Activated CD4-positive, CD25-positive, alpha-beta regulatory T cell (primary cell): ENCODE results near the gene UBE2F.
"Not testable (repeated sequence)": the region's sequence is repeated elsewhere in the genome, so short reads cannot be mapped to it uniquely, and the experiment has no call there.

ENCODE experiments used
- DNase-seq, 4 experiments: peaks; one replicate each; lab custom pipeline; 2025; lab: John Stamatoyannopoulos, UW

UBE2F gene

DNA sequence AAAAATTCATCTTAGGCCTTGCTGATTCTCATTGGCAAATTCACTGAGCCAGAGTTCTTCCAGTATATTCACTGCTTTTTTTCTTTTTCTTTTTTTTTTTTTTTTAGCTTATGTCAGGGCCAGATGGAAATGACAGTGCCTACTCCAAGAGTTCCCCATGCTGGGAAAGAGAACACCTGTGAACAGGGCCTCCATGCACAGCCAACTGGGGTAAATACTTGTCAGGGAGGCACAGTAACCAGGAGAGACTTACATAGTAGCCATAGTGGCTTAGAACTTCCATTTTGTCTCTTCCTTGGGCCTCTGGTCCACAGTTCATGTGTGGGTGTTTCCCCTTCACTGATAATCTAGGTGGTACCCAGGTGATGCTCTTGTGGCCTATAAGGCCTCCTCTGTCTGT lies 78.8 kb downstream of the UBE2F start:
- no peak for DNase-seq

DNA sequence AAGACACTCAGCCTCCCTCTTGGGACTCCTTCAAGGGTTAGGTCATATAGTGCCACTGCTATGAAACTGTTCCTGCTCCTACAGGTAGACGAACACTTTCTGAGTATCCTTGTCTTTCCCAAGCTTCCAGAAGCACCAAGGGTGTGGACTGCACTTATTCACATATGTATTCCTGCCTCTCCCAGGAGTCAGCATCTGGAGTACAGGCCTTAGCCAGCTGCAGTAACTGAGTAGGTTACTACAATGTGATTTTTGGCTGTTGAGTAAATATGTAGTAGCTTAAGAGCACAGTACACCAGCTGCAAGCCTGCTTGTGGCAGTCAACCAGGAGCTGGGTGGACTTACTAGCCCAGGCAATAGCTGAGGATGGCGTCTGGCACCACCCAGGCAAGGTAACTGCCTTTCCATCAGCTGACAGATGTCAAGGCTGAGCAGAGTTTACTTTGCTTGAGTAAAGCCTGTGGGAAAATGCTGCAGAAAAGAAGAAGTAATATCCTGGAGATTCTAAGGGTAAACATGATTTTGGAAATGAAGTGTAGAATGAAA lies 80.0 kb downstream of the UBE2F start:
- no peak for DNase-seq

DNA sequence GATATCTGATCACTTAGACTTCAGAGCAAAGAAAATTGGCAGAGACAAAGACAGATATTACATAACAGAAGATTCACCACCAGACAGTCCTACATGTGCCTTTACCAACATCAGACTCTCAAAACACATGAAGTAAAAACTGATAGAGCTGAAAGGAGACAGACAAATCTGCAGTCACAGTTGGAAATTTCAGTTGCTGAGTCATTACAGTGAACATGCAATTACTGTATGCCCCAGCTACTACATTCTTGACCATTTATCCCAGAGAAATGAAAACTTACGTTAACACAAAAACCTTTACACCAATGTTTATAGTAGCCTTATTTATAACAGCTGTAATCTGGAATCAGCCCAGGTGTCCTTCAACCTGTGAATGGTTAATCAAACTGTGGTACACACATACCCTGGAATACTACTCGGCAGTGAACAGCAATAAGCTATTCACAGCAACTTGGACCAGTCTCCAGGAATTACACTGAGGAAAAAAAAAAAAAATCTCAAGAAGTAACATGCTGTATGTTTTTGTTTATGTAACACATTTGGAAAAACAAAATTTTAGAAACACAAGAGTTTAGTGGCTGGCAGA lies 86.5 kb downstream of the UBE2F start:
- DNase-seq: no peak

DNA sequence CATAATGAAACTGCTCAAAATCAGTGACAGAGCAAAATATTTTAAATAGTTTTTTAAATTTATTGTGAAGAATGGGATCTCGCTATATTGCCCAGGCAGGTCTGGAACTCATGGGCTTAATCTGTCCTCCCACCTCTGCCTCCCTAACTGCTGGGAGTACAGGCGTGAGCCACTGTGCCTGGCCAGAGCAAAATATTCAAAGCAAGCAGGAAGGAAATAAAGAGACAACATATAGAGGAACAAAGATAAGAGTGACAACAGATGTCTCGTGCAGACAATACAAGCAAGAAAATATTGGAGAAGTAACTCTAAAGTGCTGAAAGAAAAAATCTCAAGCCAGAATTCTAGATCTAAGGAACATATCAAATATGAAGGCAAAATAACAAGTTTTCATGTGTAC lies 89.0 kb downstream of the UBE2F start:
- DNase-seq: no peak

DNA sequence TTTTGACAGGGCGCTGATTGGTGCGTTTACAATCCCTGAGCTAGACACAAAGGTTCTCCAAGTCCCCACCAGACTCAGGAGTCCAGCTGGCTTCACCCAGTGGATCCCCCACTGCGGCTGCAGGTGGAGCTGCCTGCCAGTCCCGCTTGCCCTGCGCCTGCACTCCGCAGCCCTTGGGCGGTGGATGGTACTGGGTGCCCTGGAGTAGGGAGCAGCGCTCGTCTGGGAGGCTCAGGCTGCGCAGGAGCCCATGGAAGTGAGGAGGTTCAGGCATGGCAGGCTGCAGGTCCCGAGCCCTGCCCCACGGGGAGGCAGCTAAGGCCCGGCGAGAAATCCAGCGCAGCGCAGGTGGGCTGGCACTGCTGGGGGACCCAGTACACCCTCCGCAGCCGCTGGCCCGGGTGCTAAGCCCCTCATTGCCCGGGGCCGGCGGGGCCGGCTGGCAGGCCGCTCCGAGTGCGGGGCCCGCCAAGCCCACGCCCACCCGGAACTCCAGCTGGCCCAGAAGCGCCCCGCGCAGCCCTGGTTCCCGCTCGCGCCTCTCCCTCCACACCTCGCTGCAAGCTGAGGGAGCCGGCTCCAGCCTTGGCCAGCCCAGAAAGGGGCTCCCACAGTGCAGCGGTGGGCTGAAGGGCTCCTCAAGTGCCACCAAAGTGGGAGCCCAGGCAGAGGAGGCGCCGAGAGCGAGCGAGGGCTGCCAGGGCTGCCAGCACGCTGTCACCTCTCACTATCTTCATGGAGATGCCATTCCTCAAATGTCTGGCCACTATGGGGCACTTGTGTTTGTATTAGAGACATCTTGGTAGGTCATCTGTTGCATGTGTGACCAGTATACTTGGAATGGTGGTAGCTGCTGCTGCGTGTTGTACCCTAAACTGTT lies 91.1 kb downstream of the UBE2F start:
- not testable (repeated sequence) for DNase-seq

DNA sequence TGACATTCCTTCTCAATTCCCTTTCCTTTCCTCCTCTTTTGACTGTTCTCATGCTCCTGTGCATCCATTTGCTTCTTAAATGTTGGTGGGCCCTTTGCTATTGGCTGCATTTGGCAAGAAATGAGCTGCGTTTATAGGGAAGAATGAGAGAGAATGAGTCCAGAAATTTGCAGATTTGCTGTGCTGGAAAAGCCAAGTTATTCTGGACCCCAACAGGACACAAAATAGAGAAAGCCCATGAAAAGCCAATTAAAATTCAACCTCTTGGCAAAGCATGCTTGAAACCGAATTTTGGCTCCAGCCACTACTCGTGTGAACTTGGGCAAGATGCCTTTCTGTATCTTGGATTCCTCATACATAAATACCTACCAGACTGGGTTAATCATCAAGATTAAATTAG lies 92.7 kb downstream of the UBE2F start:
- DNase-seq: no peak

DNA sequence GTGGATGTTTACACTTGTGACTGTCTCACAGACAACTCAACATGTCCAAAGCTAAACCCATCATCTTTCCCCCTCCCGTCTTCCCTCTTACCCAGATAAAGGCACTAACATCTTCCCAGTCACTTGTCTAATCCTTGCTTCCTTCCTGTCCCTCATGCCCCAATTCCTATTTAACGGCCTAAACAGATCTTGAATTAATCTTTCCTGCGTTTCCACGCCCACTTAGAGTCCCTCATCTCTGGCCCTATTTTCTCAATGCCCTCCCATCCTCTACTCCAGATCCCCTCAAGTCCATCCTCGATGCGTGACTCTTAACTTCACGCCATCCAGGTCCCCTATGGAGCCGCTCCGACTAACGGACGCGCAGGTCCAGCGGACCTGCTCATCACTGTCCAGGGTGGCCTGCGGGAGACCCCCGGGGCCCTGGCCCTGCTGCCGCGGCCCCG lies 93.3 kb downstream of the UBE2F start:
- DNase-seq: no peak

DNA sequence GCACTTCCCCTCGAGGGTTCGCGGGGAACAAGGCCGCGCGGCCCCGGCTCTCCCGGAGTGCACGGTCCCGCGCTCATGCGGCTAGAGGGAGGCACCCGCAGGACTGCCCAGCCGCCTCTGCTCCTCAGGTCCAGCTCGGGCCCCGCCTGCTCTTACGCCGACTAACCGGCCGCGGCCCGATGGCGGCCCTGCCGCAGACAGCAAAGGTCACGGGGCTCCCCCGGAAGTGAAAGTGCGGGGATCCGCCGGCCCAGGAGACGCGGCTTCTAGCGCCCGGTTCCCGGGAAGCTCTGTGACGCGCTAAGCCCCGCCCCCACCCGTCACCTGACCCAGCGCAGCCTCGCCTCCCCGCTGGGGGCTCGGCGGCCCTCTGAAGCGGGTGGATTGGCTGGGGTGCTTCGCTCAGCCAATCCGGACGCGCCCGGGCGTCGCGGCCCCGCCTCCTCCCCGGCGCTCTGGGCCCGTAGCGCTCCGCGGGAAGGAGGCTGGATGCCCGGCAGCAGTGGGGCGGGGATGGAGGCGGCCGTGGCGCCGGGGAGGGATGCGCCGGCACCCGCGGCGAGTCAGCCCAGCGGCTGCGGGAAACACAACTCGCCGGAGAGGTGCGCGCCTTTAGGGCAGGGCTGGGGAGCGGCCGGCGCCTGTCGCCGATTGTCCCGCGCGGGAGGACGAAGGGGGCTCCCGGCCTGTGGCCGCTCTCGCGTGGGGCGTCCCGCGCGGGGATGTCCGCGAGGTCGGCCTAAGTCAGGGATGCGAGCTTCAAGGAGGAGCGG lies 93.9 kb downstream of the UBE2F start, which contains the start of gene SCLY:
Gene SCLY (plus strand): TSS at position 460 of the 773 bp plus-strand sequence. CDS start 54 bp downstream, at position 514.
- peak; percentile 91 to 98 (median 94) for DNase-seq

DNA sequence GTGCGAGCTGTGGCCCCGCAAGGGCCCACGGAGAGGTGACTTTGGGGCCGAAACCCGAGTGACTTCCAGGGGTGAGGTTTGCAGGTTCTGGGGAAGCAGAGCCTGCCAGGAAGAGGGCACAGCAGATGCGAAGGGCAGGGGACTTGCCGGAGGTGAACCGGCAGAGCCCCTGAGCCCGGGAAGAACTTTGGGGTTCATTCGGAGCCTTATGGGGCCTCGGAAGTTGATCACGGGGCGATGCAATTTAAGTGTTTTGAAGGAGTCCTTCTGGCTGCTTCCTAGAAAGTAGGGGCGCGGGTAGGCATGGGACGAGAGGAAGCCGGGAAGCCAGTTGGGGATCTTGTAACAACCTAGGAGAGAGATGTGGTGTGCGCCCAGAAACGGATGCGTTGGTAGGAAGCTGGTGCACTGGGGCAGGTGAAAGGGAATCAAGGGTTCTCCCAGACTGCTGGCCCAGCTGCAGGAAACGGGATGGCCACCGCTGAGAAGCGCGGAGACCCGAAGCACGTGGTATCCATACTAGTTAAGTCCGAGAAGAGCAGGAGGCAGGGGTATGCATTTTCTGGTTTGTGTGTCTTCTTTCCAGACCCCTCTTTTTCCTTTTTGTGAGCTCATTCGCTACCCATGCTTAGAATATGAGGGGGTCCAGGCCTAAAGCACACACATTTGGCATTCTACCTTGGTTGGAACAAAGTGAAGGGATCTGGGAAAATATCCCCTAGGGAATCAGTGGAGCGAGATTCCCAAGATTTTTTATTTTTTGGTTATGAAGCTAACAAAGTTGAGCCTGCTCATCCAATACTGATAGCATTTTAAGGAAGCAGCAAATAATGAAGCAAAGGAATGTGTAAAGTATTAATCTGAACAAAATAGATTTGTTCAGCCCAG lies 94.7 kb downstream of the UBE2F start:
- no peak for DNase-seq

DNA sequence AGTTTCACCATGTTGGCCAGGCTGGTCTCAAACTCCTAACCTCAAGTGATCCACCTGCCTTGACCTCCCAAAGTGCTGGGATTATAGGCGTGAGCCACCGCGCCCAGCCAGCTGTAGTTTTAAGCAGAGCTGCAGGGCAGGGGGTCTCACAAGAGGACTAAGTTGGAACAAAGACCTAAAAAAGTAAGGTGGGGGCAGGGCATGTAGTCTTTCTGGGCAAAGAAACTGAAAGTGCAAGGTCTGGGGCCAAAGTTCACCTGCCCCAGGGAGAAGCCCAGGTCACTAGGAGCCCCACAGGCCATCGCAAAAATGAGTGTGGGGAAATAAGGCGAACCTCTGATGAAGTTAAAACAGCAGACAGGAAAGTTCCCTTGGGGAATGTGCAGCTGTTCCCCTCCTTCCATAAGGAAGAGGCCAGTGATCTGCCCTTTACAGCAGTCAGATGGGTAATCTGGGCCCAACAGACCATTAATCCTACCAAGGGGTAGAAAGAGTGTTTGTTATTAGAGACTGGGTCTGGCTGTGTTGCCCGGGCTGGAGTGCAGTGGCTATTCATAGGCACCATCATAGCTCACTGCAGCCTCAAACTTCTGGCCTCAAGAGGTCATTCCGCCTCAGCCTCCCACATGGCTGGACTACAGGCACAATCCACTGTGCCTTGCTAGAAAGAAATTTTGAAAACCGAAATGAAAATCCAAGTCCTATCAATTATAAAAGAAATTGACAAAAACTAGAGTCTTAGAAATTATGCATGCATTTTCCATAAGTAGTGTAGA lies 96.8 kb downstream of the UBE2F start:
- no peak for DNase-seq

DNA sequence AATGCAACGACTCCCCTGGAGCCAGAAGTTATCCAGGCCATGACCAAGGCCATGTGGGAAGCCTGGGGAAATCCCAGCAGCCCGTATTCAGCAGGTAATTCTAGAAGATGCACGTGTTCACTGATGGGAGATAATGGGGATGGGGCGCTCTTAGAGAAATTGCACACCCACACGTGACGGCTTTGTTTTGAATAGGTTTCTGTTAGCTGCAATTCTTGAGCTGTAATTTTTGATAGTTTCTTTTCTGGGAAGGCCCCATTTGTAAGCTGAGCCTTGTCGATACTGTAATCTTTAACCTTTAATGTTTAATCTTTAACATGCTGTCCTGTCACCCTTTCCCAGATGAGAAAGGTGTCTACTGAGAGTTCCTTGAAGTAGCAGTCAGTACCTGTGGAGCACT lies 97.6 kb downstream of the UBE2F start:
- no peak for DNase-seq

DNA sequence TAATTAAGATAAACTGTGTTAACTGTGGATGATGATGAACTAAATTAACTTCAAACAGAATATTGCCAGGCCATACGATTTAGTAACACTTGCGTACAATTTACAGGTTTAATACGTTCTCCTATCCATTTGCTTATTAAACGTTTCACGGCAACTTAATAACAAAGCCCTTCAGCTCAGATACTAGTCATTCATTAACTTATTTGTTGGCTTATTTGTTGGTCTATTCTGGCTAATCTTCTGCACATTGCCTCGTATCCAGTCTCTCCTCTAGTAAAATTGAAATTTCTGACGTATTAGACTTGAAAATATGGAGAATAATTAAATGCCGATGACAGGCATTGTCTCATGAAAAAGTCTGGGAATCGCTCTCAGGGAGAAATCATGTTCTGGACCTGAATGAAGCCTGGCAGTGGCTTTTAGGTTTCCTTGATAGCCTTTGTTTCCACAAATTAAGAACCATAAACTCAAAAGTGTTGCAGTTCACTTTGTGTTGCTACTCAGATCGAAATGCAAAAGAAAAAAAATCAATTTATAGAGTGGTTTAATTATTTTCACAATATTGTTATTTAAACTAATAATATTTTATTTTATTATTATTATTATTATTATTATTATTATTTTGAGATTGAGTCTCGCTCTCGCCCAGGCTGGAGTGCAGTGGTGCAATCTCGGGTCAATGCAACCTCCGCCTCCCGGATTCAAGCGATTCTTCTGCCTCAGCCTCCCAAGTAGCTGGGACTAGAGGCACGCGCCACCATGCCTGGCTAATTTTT lies 98.4 kb downstream of the UBE2F start:
- DNase-seq: no peak

DNA sequence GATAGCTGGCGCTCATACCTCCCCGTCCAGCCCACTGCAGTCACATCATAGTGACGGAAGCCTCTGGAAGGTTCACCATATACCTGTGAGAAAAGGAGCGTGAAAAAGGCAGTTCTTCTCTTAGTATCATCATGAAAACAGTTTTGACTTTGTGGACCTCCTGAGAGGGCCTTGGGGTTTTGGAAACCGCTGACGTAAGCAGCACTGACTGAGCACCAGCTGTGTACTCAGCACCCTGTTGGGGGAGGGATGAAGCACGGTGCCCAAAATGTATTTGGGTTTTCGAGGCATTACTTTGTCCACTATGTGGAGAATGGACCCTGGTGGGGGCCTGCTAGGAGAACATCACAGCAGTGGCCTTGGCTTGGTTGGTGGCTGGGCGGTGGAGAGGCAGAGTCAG lies 99.4 kb downstream of the UBE2F start:
- no peak for DNase-seq

DNA sequence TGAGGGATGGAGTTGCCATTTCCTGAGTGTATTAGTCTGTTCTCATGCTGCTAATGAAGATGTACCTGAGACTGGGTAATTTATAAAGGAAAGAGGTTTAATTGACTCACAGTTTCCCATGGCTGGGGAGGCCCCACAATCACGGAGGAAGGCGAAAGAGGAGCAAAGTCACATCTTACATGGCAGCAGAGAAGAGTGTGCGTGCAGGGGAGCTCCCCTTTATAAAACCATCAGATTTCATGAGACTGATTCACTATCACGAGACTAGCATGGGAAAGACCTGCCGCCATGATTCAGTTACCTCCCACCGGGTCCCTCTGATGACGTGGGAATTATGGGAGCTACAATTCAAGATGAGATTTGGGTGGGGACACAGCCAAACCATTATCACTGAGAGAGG lies 99.9 kb downstream of the UBE2F start:
- DNase-seq: not testable (repeated sequence)

DNA sequence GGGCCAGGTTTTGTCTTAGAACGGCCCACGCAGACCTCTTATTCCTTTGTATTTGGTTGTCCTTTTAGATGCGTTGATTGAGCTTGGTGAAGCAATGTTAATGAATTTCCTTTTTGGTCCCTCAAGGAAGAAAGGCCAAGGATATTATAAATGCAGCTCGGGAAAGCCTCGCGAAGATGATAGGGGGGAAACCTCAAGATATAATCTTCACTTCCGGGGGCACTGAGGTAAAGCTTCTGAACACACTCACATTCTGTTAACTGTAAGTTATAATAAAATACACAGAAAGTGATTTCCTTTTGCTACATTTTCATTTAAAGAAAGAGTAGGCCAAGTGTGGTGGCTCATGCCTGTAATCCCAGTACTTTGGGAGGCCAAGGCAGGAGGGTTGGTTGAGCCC lies 101.1 kb downstream of the UBE2F start:
- no peak for DNase-seq

DNA sequence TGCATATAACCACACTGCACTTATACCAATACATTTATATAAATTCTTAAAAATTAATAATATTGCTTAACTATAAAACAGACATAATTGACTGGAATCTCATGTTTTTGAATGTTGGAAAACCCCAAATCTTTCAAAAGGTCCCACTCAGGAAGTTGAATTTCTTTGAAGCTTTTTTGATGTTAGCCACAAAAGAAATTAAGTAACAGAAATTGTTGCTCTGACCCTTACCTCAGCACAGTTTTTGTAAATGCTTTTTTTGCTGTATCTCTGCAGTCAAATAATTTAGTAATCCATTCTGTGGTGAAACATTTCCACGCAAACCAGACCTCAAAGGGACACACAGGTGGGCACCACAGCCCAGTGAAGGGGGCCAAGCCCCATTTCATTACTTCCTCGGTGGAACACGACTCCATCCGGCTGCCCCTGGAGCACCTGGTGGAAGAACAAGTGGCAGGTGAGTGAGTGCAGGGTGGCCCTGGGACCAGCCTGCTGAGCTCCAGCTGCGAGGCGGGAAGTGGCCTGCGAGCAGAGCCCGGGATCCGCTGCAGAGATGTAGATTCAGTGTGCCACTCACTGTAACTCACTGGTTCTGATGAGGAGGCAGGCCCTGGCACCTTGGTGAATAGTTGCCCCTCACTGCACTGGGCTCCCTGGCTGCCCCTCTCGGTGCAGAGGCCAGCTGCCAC lies 102.4 kb downstream of the UBE2F start:
- no peak for DNase-seq

DNA sequence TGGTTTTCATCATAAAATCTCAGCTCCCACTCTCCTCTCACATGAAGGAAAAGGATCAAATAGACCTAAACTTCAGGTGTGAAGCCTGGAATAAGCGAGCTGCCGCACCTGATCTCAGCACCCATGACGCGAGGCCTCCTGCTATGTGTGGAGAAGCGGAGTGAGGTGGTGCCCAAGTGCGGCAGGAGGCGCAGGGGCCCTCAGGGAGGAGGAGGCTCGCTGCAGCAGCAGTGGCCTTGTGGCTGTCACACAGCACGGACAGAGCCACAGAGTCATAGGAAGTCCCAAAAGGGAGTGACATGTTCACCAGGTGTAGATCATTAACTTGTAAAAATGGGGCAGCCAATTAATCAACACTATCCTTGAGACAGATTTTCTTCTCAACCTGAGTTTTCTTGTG lies 103.1 kb downstream of the UBE2F start:
- DNase-seq: no peak

DNA sequence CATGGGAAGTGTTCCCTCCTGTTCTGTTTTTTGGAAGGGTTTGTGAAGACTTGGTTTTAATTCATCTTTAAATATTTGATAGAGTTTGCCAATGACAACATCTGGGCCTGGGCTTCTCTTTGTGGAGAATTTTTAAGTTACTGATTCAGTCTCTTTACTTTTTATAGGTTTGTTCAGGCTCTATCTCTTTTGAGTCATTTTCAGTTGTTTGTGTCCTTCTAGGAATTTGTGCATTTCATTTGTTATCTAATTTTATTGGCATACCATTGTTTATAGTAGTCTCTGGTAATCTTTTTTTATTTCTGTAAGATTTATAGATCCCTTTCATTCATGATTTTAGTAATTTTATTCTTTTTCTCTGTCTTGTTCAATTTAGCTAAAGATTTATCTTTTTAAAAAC lies 108.6 kb downstream of the UBE2F start:
- DNase-seq: no peak

DNA sequence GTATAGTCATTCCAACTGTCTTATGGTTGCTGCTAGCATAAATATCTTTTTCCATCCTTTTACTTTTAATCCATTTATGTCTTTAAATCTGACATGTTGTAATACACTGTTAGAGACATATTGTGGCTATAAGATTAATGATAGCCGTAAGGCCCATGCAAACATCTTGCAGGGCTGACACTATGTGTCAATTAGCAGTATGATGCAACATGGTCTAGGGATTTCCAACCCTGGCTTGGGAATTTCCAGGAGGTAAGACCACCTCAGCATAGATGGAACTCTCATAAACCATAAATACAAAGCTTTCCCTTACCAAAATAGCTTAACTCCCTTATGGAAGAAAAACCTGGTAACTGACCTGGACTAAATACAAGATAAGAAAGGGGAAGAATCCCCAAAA lies 110.5 kb downstream of the UBE2F start:
- no peak for DNase-seq
